HG03064 (cell line): ENCODE results near the gene TMEM120B.
A peak's percentile ranks its signal among the peaks of the same experiment; 100 is the strongest.
"Not testable (repeated sequence)": the region's sequence is repeated elsewhere in the genome, so short reads cannot be mapped to it uniquely, and the experiment has no call there.

Experiments used
- ATAC-seq: cut with Tn5 transposase; IDR thresholded peaks from one replicate; pipeline ENCODE4 v1.9.1; 2021; ENCODE audit warnings: low read depth; ENCODE audit not compliant: unreplicated experiment

Gene TMEM120B

GRCh38 chr12:121712461-121713256 lies at the start of gene TMEM120B:
Gene TMEM120B (plus strand): TSS chr12:121712752. CDS start chr12:121712896, 144 bp downstream.
- peak; percentile 71 for ATAC-seq

GRCh38 chr12:121663610-121663929 lies 49.0 kb upstream of the TMEM120B start:
- ATAC-seq: no peak

- not testable (repeated sequence) for ATAC-seq
These were observed 45.7 kb upstream of the TMEM120B start for GRCh38 chr12:121666829-121667228.

GRCh38 chr12:121668750-121669520 lies 43.6 kb upstream of the TMEM120B start:
- ATAC-seq: no peak

- no peak for ATAC-seq
These were observed 43.0 kb upstream of the TMEM120B start, which contains the start of gene MORN3 for GRCh38 chr12:121669521-121669900. Gene MORN3 (minus strand): TSS chr12:121669654. CDS start chr12:121669483, 171 bp downstream.

- ATAC-seq: no peak
These were observed 39.5 kb upstream of the TMEM120B start for GRCh38 chr12:121673013-121673511.

GRCh38 chr12:121676190-121676589 lies 36.4 kb upstream of the TMEM120B start:
- ATAC-seq: no peak

DNA sequence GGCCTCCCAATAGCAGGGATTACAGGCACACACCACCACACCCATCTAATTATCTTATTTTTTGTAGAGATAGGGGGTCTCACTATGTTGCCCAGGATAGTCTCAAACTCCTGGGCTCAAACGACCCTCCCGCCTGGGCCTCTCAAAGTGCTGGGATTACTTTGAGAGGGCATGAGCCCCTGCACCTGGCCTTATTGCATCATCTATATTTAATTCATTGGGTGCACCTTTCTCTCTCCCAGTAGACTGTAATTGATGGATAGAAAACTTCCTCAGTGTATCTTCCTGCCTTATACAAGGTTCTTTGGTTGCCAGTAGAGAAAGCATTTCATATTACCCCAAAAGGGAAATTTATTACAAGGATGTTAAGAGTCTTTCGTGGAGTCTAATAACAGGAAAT lies 34.2 kb upstream of the TMEM120B start:
- ATAC-seq: no peak

- no peak for ATAC-seq
These were observed 33.7 kb upstream of the TMEM120B start for GRCh38 chr12:121678716-121679300.

- ATAC-seq: not testable (repeated sequence)
These were observed 32.8 kb upstream of the TMEM120B start for GRCh38 chr12:121679661-121680197.

GRCh38 chr12:121688966-121689365 lies 23.6 kb upstream of the TMEM120B start:
- ATAC-seq: no peak

- no peak for ATAC-seq
These were observed 23.1 kb upstream of the TMEM120B start for GRCh38 chr12:121689430-121689829.

DNA sequence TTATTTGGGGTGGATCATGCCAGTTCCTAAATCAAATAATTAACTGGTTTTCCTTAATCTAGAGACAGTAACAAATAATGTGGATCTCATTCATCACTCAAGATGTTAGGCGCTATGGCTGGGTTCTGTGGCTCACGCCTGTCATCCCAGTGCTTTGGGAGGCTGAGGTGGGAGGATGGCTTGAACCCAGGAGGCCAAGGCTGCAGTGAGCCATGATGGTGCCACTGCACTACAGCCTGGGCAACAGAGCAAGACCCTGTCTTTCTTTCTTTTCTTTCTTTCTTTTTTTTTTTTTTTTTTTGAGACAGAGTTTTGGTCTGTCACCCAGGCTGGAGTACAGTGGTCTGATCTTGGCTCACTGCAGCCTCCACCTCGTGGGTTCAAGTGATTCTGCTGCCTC lies 19.8 kb upstream of the TMEM120B start:
- not testable (repeated sequence) for ATAC-seq

- no peak for ATAC-seq
These were observed 19.3 kb upstream of the TMEM120B start for GRCh38 chr12:121693155-121693687.

- ATAC-seq: no peak
These were observed 15.4 kb upstream of the TMEM120B start for GRCh38 chr12:121697093-121697698.

GRCh38 chr12:121697861-121698260 lies 14.7 kb upstream of the TMEM120B start:
- not testable (repeated sequence) for ATAC-seq

DNA sequence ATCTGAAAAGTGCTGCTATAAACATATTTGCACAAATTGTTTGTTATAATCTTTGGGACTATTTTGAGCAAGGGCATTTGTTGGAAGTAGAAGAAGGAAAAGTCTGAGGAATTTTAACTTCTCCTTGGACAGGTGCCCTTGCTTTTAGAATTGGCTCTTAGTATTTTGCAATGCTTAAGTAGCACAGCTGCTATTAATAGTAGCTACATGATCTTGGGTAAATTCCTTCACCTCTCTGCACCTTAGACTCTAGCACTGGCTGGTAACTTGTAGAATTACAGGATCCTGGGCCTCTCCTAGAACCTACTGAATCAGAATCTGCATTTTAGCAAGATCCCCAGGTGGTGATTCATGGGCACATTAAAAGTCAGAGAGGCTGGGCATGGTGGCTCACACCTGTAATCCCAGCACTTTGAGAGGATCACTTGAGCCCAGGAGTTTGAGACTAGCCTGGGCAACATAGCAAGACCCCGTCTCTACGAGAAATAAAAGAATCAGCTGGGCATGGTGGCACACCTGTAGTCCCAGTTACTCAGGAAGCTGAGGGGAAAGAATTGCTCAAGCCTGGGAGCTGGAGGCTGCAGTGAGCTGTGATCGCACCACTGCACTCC lies 10.8 kb upstream of the TMEM120B start:
- no peak for ATAC-seq

- no peak for ATAC-seq
These were observed 9.6 kb upstream of the TMEM120B start for GRCh38 chr12:121702944-121703343.

- ATAC-seq: no peak
These were observed 7.0 kb upstream of the TMEM120B start for GRCh38 chr12:121705514-121705913.
